ENCODE data around the gene KCNS1.
"Not testable (repeated sequence)": the region's sequence is repeated elsewhere in the genome, so short reads cannot be mapped to it uniquely, and the experiment has no call there.

Gene KCNS1

GRCh38 chr20:45073221-45073620, 27.7 kb downstream of the KCNS1 start:
- DNase-seq = no peak

GRCh38 chr20:45072066-45072465, 28.9 kb downstream of the KCNS1 start:
- no peak for DNase-seq

DNA sequence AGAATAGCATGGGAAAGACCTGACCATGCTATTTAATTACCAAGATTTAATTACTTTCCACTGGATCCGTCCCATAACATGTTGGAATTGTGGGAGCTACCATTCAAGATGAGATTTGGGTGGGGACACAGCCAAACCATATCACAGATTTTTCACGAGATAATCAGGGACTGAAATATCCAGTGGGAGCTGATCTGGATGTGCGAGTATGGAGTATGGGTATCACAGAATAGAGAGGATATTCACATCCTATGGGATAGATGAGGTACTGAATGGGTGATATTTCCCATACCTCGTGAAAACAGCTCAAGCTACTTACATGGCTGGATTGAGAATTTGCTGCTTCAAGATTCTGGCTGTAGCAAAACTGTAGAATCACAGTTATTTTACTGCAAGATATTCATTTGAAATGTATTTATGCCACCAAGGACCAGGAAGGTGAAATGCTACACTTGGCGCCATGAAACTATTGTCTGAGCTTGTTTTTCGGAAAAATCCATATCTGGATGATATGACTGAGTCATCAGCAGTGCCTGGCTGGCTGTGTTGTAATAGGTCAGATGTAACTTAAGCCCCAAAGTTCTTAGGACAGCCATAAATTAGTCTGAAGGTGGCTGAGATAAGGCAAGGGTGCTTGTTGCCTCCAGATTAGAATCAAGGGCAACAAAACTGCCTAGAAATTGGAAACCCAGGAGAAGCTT, 29.8 kb downstream of the KCNS1 start:
- DNase-seq = no peak

GRCh38 chr20:45069261-45069660, 31.7 kb downstream of the KCNS1 start:
- DNase-seq = no peak

GRCh38 chr20:45067558-45067957, 33.4 kb downstream of the KCNS1 start:
- DNase-seq = no peak

- no peak for DNase-seq
These were observed 33.8 kb downstream of the KCNS1 start for GRCh38 chr20:45067087-45067486.

DNA sequence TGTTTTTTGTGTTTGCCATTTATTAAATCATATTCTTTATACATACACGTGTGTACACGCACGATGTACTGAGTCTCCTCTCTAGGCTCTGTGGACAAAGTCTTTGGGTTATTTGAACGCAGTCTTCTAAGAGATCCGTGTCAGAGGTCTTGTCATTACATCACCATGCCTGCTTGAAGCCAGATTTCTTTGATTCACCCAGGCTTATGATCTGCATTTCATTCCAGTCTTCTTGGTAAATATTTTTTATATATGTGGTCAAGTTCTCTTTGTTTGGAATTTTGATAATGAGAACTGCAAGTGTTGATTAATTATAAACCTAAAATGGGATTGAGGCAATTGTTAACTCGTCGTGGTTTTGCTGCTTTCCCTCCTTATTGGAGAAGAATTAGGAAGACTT, 34.6 kb downstream of the KCNS1 start:
- DNase-seq = no peak

DNA sequence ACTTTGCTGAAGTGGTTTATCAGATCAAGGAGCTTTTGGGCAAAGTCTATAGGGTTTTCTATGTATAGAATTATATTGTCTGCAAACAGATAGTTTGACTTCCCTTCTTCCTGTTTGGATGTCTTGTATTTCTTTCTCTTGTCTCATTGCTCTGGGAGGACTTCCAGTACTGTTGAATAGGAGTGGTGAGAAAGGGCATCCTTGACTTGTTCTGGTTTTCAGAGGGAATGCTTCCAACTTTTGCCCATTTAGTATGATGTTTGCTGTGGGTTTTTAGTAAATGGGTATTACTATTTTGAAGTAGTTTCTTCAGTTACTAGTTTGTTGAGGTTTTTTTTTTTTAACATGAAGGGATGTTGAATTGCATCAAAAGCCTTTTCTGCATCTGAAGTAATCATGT, 36.1 kb downstream of the KCNS1 start:
- no peak for DNase-seq

DNA sequence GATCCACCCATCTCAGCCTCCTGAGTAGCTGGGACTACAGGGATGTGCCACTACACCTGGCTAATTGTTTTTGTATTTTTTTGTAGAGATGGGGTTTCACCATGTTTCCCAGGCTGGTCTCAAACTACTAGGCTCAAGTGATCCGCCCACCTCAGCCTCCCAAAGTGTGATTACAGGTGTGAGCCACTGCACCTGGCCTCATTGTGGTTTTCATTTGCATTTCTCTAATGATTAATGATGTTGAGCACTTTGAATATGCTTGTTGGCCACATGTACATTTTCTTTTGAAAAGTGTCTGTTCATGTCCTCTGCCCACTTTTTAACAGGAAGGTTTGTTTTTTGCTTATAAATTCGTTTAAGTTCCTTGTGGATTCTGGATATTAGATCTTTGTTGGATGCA, 37.8 kb downstream of the KCNS1 start:
- not testable (repeated sequence) for DNase-seq

- DNase-seq = no peak
These were observed 39.7 kb downstream of the KCNS1 start for GRCh38 chr20:45061244-45061643.

DNA sequence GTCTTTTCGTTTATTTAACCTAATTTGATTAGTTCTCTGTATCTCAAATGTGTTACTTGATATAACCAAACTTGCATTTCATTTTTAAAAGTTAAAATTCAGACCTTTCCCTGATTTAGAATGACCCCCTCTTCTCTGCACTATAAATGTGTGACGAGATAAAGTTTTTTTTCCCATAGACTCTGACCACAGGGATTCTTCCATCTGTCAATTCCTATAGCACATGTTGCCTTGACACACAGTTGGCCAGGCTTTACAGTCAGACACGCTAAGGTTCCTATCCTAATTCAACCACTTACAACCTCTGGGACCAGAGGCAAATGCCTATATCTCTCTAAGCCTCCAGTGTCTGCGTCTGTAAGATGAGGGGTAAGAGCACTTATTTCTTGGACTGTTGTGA, 40.6 kb downstream of the KCNS1 start:
- DNase-seq = peak; percentile 9

DNA sequence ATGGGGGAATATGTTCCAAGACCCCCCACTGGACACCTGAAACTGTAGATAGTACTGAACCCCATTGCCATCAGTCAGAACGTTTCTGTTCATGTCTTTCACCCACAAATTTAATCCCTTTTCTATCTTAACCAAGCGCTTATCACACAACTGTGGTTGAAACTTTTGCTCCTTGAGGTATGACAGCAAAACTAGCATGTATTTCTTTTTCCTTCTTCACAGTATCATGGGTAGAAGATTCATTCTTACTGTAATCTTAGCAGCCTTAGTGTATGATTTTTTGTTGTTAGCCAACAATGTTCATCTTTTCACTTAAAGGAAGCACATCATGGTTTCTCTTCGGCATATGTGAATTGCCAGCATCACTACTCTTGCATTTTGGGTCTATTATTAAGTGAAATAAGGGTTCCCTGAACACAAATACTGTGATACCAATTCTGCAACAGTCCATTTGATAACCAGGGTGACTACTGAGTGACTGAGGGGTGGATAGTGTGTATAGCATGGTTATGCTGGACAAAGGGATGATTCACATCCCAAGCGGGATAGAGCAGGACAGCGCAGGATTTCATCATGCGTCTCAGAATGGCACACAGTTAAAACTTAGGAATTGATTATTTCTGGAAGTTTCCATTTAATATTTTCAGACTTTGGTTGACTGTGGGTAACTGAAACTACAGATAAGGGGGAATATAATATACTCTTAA, 41.8 kb downstream of the KCNS1 start:
- DNase-seq = no peak

- DNase-seq = no peak
These were observed 42.6 kb downstream of the KCNS1 start for GRCh38 chr20:45058168-45058850.

DNA sequence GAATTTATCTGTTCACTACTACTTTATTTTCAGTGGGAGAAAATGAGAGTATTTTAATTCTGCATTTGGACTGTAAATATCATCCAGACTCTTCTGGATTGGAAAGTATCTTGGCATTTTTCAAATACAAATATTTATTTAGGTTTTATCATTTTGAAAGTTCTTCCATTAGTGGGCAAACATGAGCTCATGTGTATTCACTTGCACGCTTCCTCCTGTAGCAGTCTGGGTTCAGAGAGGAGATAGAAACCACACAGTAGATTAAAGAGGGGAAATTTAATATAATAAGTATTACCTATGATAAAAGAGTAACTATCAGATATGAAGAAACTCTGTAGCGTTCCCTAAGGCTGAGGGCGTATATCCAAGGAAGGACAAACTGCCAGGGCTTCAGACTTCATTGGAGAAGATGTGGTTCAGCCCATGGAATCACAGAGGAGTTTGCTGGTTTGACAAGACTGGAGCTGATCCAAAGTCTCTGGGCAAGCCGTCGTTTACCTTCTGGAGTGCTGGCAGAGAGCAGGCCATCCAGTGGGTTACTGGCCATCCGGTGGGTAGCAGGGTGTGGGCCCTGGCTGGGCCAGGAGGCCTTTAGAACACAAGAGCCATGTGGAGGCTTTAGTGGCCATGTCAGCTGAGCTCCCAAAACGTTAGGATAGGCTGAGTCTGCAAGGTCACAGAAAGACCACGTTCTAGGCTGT, 44.3 kb downstream of the KCNS1 start:
- no peak for DNase-seq

DNA sequence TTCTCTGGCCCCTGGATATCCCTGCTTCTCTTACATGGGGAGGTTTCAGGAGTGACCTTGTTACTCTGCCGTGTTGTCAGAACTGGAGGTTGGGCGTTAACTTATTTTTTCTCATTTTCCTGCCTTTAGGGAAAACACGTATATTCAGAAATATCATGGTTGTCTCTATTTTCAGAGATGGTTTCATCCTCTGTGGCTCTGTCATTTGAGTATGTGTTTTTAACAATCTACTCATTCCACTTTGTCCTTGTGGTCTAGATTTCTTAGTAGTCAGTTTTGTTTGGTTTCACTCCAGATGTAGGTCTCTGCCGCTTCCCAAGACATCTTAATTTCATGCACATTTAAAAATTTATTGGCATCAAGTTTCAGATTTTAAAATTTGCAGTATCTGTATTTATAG, 45.9 kb downstream of the KCNS1 start:
- no peak for DNase-seq

- DNase-seq = no peak
These were observed 47.2 kb downstream of the KCNS1 start for GRCh38 chr20:45053430-45054351.

- DNase-seq = no peak
These were observed 48.1 kb downstream of the KCNS1 start for GRCh38 chr20:45052698-45053429.

GRCh38 chr20:45051204-45052060, 49.5 kb downstream of the KCNS1 start:
- no peak for DNase-seq

DNA sequence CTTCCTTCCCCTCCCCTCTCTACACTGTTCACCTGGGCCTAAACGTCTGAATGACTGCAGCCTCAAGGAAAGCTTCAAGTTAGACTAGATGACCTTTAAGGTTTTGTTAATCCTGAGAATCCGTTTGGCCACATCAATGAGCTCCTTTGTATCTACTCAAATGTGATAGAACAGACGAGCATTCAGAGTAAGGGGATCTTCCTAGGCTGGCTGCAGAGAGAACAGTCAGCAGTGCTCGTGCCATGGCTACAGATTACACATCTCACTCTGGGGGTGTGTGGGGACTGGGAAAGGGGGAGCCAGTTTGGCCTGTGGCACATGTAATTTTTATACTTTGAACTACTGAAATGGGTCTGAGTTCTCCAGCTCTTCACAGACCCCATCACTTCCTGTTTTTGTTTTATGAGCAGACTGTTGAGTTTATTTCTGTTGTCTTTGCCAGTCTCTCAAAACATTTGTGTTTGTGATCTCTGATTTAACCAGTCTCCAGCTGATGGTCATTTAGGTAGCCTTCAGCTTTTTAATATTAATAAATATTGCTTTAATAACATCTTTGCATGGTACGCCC, 50.9 kb downstream of the KCNS1 start:
- no peak for DNase-seq

- DNase-seq = no peak
These were observed 51.5 kb downstream of the KCNS1 start for GRCh38 chr20:45049438-45049837.
